GM23248 (cell line): Measurements from ENCODE around the gene HOOK2.

Source experiments
- EZH2 ChIP-seq: fragments of 200-600 bp; sonication (generic); IDR thresholded peaks from 2 replicates; pipeline ENCODE4 v1.6.1; 2018; ENCODE audit warnings: antibody characterized with exemption, mild to moderate bottlenecking; ENCODE audit not compliant: insufficient read depth, poor library complexity, severe bottlenecking
- EZH2phosphoT487 ChIP-seq: fragments of 200-600 bp; sonication (generic); IDR thresholded peaks from 2 replicates; pipeline ENCODE4 v1.6.1; 2018; ENCODE audit warnings: antibody characterized with exemption, moderate library complexity, mild to moderate bottlenecking, low read depth; ENCODE audit not compliant: insufficient read depth

GRCh38 chr19:12784871-12785430 lies 9.6 kb upstream of the HOOK2 start:
- no peak for TF ChIP-seq EZH2
- no peak for TF ChIP-seq EZH2phosphoT487
